Muscle of leg (tissue), 11 donors: ENCODE measurements around the gene GLTP. TPM values are rescaled to one million over a fixed set of nuclear protein-coding genes. Genes with fewer than 3 reads are reported as not detected.
"Not testable (repeated sequence)": the region's sequence is repeated elsewhere in the genome, so short reads cannot be mapped to it uniquely, and the experiment has no call there.

ENCODE experiments used
- DNase-seq: peaks from one replicate; pipeline ENCODE4 v3.0.0; 2013
- H3K27ac ChIP-seq: one replicate; pipeline ENCODE4 v1.5.1; 2013; ENCODE audit warnings: mild to moderate bottlenecking, low read length, control low read depth
- H3K27me3 ChIP-seq: one replicate; pipeline ENCODE4 v1.6.1; 2013; ENCODE audit warnings: low read length; ENCODE audit not compliant: control insufficient read depth, insufficient read depth
- H3K36me3 ChIP-seq: one replicate; pipeline ENCODE4 v1.6.1; 2013; ENCODE audit warnings: low read length; ENCODE audit not compliant: control insufficient read depth, insufficient read depth
- H3K4me1 ChIP-seq: one replicate; pipeline ENCODE4 v1.6.1; 2013; ENCODE audit warnings: low read length; ENCODE audit not compliant: control insufficient read depth, insufficient read depth
- H3K4me3 ChIP-seq: one replicate; pipeline ENCODE4 v1.5.1; 2013; ENCODE audit warnings: low read length, control low read depth
- H3K9me3 ChIP-seq: replicated peaks from 2 replicates; pipeline ENCODE4 v1.6.1; 2013; ENCODE audit warnings: low read depth, low read length; ENCODE audit not compliant: control insufficient read depth
- WGBS: methylation state at CpG from one replicate; pipeline ENCODE4 v1.1.5; 2013; ENCODE audit warnings: missing lambda C conversion rate; ENCODE audit not compliant: insufficient coverage; 5-methylcytosine and 5-hydroxymethylcytosine counted together
- polyA plus RNA-seq, 8 donors: library from polyadenylated mRNA; unstranded; fragments of 120-200 nt; gene quantifications; one replicate each; pipeline versions ENCODE4 v1.2.1 to v1.2.3, GENCODE V29; 2013; ENCODE audit warnings: inconsistent platforms in 1 of 8, low replicate concordance in 1 of 8; ENCODE audit not compliant: insufficient read length in 8 of 8, insufficient read depth in 1 of 8
- total RNA-seq: library from RNA; stranded (reverse); fragments of 120-200 nt; gene quantifications from one replicate; pipeline ENCODE4 v1.2.4, GENCODE V29; 2013

Gene GLTP
- total and polyA plus RNA-seq, 9 donors, result 17.9 to 34.2 (median 22.4) TPM

DNA sequence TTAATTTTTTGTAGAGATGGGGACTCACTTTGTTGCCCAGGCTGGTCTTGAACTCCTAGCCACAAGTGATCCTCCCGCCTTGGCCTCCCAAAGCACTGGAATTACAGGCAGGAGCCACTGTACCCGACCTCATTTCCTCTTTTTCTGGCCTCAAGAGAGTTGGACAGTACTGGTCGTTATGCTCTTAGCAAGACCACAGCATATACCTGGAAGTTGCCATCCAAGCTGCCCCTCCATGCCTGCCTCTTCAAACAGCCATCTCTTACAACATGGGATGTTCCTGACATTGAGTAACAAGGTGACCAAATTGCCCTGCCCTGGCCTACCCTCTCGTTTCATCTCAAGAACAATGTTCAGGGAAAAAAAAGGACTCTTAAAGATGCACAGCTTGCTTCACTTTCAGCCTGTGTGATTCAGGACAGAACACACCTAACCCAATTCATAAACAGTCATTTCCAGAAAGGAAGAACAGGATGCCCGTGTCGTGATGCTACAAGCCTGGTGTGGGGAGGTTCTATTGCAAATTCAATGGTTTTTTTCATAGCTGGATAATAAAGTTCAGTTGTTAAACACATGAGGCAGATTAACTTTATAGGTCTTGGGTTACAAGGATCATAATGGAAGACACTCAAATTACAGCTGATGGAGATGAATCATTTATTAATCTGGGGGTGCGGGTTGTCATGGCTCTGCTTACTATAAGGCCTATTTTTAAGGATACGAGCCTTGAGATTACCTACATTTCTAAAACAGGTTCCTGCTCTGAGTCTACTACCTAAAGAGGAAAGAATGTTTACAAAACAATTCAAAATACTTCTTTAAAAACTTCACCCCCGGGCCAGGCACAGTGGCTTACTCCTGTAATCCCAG is 11.9 kb downstream of the GLTP start:
- no peak overlapping the region for H3K4me3 ChIP-seq
- no peak overlapping the region for H3K27ac ChIP-seq
- DNase-seq, result no peak
- 66% methylated on average over 4 of the region's 9 CpGs for WGBS
- no peaks in the 10 kb centered on the region for H3K9me3 ChIP-seq
- peaks cover 18% of the 10 kb centered on the region for H3K4me1 ChIP-seq
- H3K27me3 ChIP-seq, result no peaks in the 10 kb centered on the region
- peaks cover 9% of the 10 kb centered on the region for H3K36me3 ChIP-seq

DNA sequence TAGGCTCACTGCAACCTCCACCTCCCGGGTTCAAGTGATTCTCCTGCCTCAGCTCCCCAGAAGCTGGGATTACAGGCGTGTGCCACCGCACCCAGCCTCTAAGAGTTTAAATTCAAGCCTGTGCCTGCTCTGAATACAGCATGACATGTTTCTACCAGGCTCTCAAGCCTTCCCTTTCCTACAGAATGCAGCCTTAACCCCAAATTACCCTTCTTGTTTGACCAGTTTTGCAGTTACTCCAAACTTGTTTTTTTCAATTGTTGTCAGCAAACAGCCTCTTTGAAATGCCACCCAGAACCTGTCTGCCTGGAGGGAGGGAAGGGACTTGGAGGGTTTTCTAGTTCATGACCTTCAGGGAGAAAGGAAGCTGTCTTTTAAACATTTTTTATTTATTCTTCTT is 15.4 kb downstream of the GLTP start:
- Histone ChIP-seq H3K27ac (no peak overlapping the region), H3K27me3 (no peaks in the 10 kb centered on the region), H3K4me1 (peaks cover 17% of the 10 kb centered on the region), H3K4me3 (no peak overlapping the region), H3K9me3 (no peaks in the 10 kb centered on the region), H3K36me3 (peaks cover 14% of the 10 kb centered on the region)
- WGBS, result 91% methylated on average over 3 of the region's 3 CpGs
- DNase-seq, result no peak

DNA sequence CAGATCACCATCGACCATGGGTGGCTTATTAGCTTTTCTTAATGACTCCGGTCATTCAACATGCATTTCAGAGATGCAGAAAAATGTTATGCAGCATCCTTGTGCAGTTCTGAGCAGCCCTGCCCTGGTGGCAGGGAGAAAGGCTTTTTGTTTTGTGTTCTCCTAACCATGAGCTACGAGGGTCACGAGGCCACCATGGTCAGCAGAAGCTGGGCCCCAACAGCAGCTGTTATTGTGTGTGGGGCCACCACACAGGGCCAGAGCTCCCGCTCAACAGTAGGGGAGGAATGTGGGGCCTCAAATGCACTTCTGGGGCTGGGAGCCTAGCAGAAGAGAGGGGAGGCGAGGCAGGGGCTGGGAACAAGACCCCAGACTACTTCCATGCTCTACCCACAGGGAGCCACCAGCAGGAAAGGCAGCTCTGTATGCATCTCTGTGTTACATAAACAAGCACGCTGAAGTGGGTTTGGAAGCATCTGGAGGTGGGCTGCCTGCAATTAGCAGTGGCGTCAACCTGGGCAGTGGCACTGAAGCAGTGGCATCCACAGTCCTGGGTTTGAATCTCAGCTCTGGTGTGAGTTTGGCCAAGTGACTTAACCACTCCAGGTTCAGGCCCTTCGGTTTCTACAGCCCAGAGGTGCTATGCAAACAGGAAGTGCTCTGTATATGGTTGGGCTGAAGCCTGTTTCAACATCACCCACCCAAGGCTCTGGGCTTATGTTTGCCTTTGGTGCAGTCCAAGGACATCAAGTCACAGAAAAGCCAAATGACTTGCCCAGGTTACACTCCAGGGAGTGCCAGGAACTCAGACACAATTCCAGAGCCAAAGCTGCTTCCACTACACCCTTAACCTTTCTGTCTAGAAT is 16.3 kb downstream of the GLTP start:
- DNase-seq, result no peak
- no peaks in the 10 kb centered on the region for H3K27me3 ChIP-seq
- peak overlapping the region; percentile 17 for H3K27ac ChIP-seq
- H3K36me3 ChIP-seq, result peaks cover 14% of the 10 kb centered on the region
- no peaks in the 10 kb centered on the region for H3K9me3 ChIP-seq
- WGBS, result 76% methylated on average over 6 of the region's 9 CpGs
- peaks cover 17% of the 10 kb centered on the region for H3K4me1 ChIP-seq
- no peak overlapping the region for H3K4me3 ChIP-seq

DNA sequence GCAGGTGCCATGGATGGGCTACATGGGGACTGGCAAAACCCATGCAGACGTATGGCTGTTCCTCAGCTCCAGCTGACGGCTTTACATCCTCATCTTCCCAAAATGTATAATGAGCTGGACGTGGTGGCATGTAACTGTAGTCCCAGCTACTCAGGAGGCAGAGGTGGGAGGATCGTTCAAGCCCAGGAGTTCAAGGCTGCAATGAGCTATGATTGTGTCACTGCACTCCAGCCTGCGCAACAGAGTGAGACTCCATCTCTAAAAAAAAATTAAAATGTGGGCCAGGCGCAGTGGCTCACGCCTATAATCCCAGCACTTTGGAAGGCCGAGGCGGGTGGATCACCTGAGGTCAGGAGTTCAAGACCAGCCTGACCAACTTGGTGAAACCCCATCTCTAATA is 17.9 kb downstream of the GLTP start:
- DNase-seq, H3K27me3 ChIP-seq, H3K27ac ChIP-seq, H3K9me3 ChIP-seq, H3K4me3 ChIP-seq: not testable (repeated sequence)
- Histone ChIP-seq H3K4me1 (peaks cover 17% of the 10 kb centered on the region), H3K36me3 (peaks cover 26% of the 10 kb centered on the region)
- 82% methylated on average over 6 of the region's 9 CpGs for WGBS

DNA sequence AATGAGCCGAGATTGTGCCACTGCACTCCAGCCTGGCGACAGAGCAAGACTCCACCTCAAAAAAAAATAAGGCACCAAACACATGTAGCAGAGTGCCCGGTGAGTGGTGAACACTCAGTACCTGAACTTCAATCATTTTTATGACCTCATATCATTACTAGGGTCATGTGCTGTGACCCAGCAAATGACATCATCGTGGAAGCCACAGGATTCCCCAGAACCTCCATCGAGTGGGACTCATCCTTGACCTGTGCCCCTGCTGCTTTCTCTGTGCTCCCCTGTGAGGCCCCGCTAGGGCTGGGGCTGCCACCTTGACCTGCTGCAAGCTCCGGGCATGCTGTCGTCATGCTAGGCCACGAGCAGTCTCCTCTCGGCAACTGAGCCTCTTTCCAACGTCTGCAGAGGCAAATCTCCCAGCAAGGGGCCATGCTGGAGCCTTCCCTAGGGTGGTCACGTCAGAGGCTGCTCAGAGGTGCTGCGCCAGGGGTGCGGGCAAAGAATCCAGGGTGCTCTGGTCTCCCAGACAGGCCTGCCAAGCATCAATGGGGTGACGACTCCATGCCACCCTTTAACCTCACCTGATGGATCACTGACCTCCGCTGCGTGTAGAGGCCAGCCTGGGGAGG is 18.5 kb downstream of the GLTP start:
- peak overlapping the region; percentile 13 for H3K27ac ChIP-seq
- H3K9me3 ChIP-seq, result no peaks in the 10 kb centered on the region
- H3K4me1 ChIP-seq, result peaks cover 17% of the 10 kb centered on the region
- 66% methylated on average over 17 of the region's 17 CpGs for WGBS
- no peaks in the 10 kb centered on the region for H3K27me3 ChIP-seq
- peaks cover 32% of the 10 kb centered on the region for H3K36me3 ChIP-seq
- no peak overlapping the region for H3K4me3 ChIP-seq
- no peak for DNase-seq

DNA sequence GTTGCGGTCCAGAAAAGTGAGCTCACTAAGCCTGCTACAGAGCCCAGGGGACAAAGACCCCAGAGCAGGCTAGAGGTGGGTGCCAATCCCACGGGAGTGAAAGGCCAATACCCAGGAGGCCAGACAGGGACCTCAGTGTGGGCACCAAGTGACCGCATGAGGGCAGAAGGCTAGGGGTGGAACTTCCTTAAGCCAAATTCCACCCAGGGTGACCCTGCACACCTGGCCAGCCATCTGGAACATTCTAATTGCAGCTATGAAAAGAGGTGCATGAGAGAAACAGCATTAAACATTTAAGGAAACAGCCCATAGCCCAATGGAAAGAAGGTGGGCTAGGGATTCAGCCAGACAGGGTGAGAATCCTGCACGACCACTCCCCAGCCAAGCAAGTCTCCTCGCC is 19.4 kb downstream of the GLTP start:
- DNase-seq, result no peak
- no peak overlapping the region for H3K4me3 ChIP-seq
- H3K9me3 ChIP-seq, result no peaks in the 10 kb centered on the region
- peaks cover 38% of the 10 kb centered on the region for H3K36me3 ChIP-seq
- 75% methylated on average over 2 of the region's 5 CpGs for WGBS
- H3K27ac ChIP-seq, result no peak overlapping the region
- H3K4me1 ChIP-seq, result peaks cover 17% of the 10 kb centered on the region
- H3K27me3 ChIP-seq, result no peaks in the 10 kb centered on the region

DNA sequence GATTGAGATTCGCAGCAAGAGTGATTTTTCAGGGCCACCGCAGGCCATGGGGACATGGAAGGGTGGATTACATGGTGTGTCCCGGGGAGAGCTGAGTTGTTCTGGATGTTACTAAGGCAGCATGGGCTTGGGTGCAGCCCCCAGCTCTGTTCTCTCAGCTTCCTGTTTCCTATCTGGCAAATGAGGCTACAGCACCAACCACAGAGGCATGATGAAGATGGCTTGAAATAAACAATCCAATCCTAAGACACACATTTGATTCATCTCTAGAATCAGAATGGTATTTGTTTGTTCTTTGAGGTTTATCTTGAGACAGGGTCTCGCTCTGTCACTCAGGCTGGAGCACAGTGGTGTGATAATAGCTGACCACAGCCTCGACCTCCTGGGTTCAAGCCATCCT is 21.6 kb downstream of the GLTP start:
- no peak for DNase-seq
- Histone ChIP-seq H3K9me3 (no peaks in the 10 kb centered on the region), H3K36me3 (peaks cover 53% of the 10 kb centered on the region), H3K27me3 (no peaks in the 10 kb centered on the region), H3K4me3 (no peak overlapping the region), H3K4me1 (peaks cover 9% of the 10 kb centered on the region), H3K27ac (no peak overlapping the region)
- 96% methylated on average over 5 of the region's 5 CpGs for WGBS

DNA sequence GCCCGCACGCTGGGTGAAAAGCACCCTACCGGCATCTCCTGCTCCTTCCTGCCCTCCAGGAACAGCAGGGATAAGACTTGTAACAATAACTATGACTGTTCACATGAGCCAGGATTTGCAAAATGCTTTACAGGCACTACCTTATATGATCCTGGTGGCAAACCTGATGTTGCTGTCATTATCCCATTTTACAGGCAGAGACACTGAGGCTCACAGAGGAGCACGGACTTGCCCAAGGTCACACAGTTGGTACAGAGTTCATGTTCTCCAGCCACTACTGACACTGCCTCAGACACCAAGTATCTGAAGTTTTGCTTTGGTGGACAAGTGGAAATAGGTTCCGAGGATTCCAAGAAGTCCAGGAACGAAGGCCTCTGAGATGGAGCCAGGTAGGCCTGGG is 22.6 kb downstream of the GLTP start:
- WGBS, result 96% methylated on average over 5 of the region's 6 CpGs
- DNase-seq, result no peak
- Histone ChIP-seq H3K4me3 (no peak overlapping the region), H3K27me3 (no peaks in the 10 kb centered on the region), H3K9me3 (no peaks in the 10 kb centered on the region), H3K36me3 (peaks cover 56% of the 10 kb centered on the region), H3K27ac (no peak overlapping the region), H3K4me1 (peaks cover 5% of the 10 kb centered on the region)

DNA sequence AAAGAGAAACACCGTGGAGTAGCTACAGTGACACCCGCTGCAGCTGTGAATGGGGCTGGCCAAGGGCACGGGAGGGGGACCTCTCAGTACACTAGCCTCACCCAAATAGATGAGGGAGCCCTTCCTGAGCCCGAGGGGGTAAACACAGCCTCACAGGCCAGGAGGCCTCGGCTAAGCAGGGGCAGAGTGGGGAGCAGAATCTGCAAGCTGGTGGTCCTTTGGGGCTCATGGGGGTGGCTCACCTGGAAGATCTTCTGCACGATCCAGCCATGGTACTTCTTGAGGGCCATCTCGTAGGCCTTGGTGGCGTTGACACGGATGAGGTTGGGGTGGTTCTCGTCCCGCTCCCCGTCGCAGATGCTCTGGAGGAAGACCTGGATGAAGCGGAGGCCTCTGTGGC is 25.0 kb downstream of the GLTP start:
- Histone ChIP-seq H3K9me3 (no peaks in the 10 kb centered on the region), H3K27me3 (no peaks in the 10 kb centered on the region), H3K27ac (no peak overlapping the region), H3K4me3 (no peak overlapping the region), H3K4me1 (no peaks in the 10 kb centered on the region), H3K36me3 (peaks cover 51% of the 10 kb centered on the region)
- DNase-seq, result no peak
- 87% methylated on average over 12 of the region's 14 CpGs for WGBS

DNA sequence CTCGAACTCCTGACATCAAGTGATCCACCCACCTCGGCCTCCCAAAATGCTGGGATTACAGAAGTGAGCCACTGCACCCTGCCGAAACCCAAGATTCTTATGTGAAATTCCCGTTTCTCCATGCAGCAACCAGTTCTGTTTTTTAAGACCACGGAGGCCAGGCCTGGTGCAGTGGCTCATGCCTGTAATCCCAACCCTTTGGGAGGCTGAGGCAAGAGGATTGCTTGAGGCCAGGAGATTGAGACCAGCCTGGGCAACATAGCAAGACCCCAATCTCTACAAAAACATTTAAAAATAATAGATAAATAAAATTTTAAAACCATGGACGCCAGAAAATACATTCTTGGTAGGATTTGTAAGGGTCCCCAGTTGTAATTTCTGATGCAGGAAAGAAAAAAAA is 29.8 kb downstream of the GLTP start:
- H3K4me1 ChIP-seq, H3K9me3 ChIP-seq, H3K27me3 ChIP-seq, H3K27ac ChIP-seq, H3K4me3 ChIP-seq, DNase-seq: not testable (repeated sequence)
- peaks cover 22% of the 10 kb centered on the region for H3K36me3 ChIP-seq
- WGBS, result 91% methylated on average over 4 of the region's 6 CpGs
